Measurements from ENCODE around the gene TMCC1. TPM values are rescaled to one million over a fixed set of nuclear protein-coding genes. Genes with fewer than 3 reads are reported as not detected.

The TMCC1 gene
- total RNA-seq, 1 donor from 2014 or later = 37.8 TPM

GRCh38 chr3:129778871-129779270 lies 114.6 kb downstream of the TMCC1 start:
- Mint-ChIP-seq H3K4me1 (ENCODE audit: unreplicated experiment) (peaks cover 23% of the 10 kb centered on the region), H3K27me3 (ENCODE audit: unreplicated experiment) (no peaks in the 10 kb centered on the region), H3K27ac (ENCODE audit: unreplicated experiment) (no peak overlapping the region), H3K4me3 (ENCODE audit: unreplicated experiment) (no peak overlapping the region), H3K36me3 (ENCODE audit: unreplicated experiment) (peaks cover 8% of the 10 kb centered on the region), H3K9me3 (ENCODE audit: unreplicated experiment) (no peaks in the 10 kb centered on the region)
- DNase-seq (ENCODE audit: extremely low spot score, unreplicated experiment) = no peak
- TF ChIP-seq, protein P1, sequence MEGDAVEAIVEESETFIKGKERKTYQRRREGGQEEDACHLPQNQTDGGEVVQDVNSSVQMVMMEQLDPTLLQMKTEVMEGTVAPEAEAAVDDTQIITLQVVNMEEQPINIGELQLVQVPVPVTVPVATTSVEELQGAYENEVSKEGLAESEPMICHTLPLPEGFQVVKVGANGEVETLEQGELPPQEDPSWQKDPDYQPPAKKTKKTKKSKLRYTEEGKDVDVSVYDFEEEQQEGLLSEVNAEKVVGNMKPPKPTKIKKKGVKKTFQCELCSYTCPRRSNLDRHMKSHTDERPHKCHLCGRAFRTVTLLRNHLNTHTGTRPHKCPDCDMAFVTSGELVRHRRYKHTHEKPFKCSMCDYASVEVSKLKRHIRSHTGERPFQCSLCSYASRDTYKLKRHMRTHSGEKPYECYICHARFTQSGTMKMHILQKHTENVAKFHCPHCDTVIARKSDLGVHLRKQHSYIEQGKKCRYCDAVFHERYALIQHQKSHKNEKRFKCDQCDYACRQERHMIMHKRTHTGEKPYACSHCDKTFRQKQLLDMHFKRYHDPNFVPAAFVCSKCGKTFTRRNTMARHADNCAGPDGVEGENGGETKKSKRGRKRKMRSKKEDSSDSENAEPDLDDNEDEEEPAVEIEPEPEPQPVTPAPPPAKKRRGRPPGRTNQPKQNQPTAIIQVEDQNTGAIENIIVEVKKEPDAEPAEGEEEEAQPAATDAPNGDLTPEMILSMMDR (IDR thresholded peaks at IDR 0.05) = no peak

GRCh38 chr3:129777806-129778205 lies 115.7 kb downstream of the TMCC1 start:
- Mint-ChIP-seq H3K4me1 (ENCODE audit: unreplicated experiment) (peaks cover 17% of the 10 kb centered on the region), H3K36me3 (ENCODE audit: unreplicated experiment) (peaks cover 8% of the 10 kb centered on the region), H3K27ac (ENCODE audit: unreplicated experiment) (peak overlapping the region; percentile 28), H3K27me3 (ENCODE audit: unreplicated experiment) (no peaks in the 10 kb centered on the region), H3K9me3 (ENCODE audit: unreplicated experiment) (no peaks in the 10 kb centered on the region), H3K4me3 (ENCODE audit: unreplicated experiment) (no peak overlapping the region)
- TF ChIP-seq, protein P1 (IDR thresholded peaks at IDR 0.05) = no peak
- no peak for DNase-seq (ENCODE audit: extremely low spot score, unreplicated experiment)

- Mint-ChIP-seq H3K27ac (ENCODE audit: unreplicated experiment) (no peak overlapping the region), H3K27me3 (ENCODE audit: unreplicated experiment) (no peaks in the 10 kb centered on the region), H3K36me3 (ENCODE audit: unreplicated experiment) (peaks cover 8% of the 10 kb centered on the region), H3K4me1 (ENCODE audit: unreplicated experiment) (peaks cover 17% of the 10 kb centered on the region), H3K4me3 (ENCODE audit: unreplicated experiment) (no peak overlapping the region), H3K9me3 (ENCODE audit: unreplicated experiment) (no peaks in the 10 kb centered on the region)
- no peak for DNase-seq (ENCODE audit: extremely low spot score, unreplicated experiment)
- TF ChIP-seq, protein P1 (IDR thresholded peaks at IDR 0.05) = no peak
Measured at GRCh38 chr3:129775870-129776269, 117.6 kb downstream of the TMCC1 start.

- Mint-ChIP-seq H3K27ac (ENCODE audit: unreplicated experiment) (no peak overlapping the region), H3K9me3 (ENCODE audit: unreplicated experiment) (no peaks in the 10 kb centered on the region), H3K27me3 (ENCODE audit: unreplicated experiment) (no peaks in the 10 kb centered on the region), H3K4me1 (ENCODE audit: unreplicated experiment) (peaks cover 17% of the 10 kb centered on the region), H3K36me3 (ENCODE audit: unreplicated experiment) (peaks cover 10% of the 10 kb centered on the region), H3K4me3 (ENCODE audit: unreplicated experiment) (no peak overlapping the region)
- TF ChIP-seq, protein P1 (IDR thresholded peaks at IDR 0.05) = no peak
- DNase-seq (ENCODE audit: extremely low spot score, unreplicated experiment) = no peak
Measured at GRCh38 chr3:129773691-129774663, 119.5 kb downstream of the TMCC1 start.

DNA sequence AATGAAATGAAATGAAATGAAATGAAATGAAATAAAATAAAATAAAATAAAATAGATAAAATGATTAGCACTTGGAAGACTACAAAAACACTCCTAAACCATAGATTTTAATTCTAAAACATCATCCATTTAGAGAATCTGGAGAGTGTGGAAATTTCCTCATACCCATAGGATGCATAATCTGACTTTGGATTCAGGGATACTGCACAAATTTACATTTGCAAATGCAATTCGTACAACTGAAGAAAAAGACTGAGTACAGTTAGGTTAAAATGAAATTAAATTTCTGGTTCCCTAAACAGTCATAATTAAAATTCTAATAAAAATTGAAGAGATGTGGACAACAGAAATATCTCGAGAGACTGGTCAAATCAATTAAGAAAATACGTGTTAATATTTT lies 122.9 kb downstream of the TMCC1 start:
- no peak for DNase-seq (ENCODE audit: extremely low spot score, unreplicated experiment)
- Mint-ChIP-seq H3K9me3 (ENCODE audit: unreplicated experiment) (no peaks in the 10 kb centered on the region), H3K4me3 (ENCODE audit: unreplicated experiment) (no peak overlapping the region), H3K27me3 (ENCODE audit: unreplicated experiment) (no peaks in the 10 kb centered on the region), H3K36me3 (ENCODE audit: unreplicated experiment) (peaks cover 10% of the 10 kb centered on the region), H3K27ac (ENCODE audit: unreplicated experiment) (no peak overlapping the region), H3K4me1 (ENCODE audit: unreplicated experiment) (peaks cover 2% of the 10 kb centered on the region)
- TF ChIP-seq, protein P1 (IDR thresholded peaks at IDR 0.05) = no peak

All from osteocyte (in vitro differentiated cells).